Liver (tissue), 9 donors: ENCODE measurements around the gene CNR2. TPM values are rescaled to one million over a fixed set of nuclear protein-coding genes. Genes with fewer than 3 reads are reported as not detected.

Source experiments
- DNase-seq: peaks from one replicate; pipeline ENCODE4 v3.0.0-alpha.2; 2017; ENCODE audit warnings: low spot score
- H3K27ac ChIP-seq, 2 donors: one replicate each; pipeline ENCODE4 v1.7.0; 2013; ENCODE audit warnings: inconsistent platforms in 2 of 2, low read length in 2 of 2, control low read depth in 1 of 2, low read depth in 1 of 2, mild to moderate bottlenecking in 1 of 2
- H3K27me3 ChIP-seq, 4 donors: one replicate each; pipeline versions ENCODE4 v1.6.1 to v1.7.0; 2013; ENCODE audit warnings: low read length in 3 of 4, inconsistent platforms in 1 of 4, mild to moderate bottlenecking in 1 of 4, moderate library complexity in 1 of 4; ENCODE audit not compliant: control insufficient read depth in 4 of 4, insufficient read depth in 4 of 4
- H3K36me3 ChIP-seq, 4 donors: one replicate each; pipeline versions ENCODE4 v1.6.1 to v1.7.0; 2013; ENCODE audit warnings: low read length in 3 of 4, mild to moderate bottlenecking in 3 of 4, low read depth in 1 of 4, moderate library complexity in 1 of 4; ENCODE audit not compliant: control insufficient read depth in 4 of 4, insufficient read depth in 3 of 4
- H3K4me1 ChIP-seq, 4 donors: one replicate each; pipeline versions ENCODE4 v1.6.1 to v1.7.0; 2013; ENCODE audit warnings: low read length in 3 of 4, mild to moderate bottlenecking in 3 of 4, moderate library complexity in 1 of 4; ENCODE audit not compliant: control insufficient read depth in 4 of 4, insufficient read depth in 4 of 4
- H3K4me3 ChIP-seq, 3 donors: one replicate each; pipeline versions ENCODE4 v1.6.1 to v1.7.0; 2013; ENCODE audit warnings: low read length in 3 of 3, control low read depth in 1 of 3, low read depth in 1 of 3, mild to moderate bottlenecking in 1 of 3
- H3K9ac ChIP-seq, 2 donors: one replicate each; pipeline ENCODE4 v1.7.0; 2013; ENCODE audit warnings: low read length in 2 of 2, mild to moderate bottlenecking in 2 of 2, moderate library complexity in 2 of 2, control low read depth in 1 of 2, low read depth in 1 of 2
- H3K9me3 ChIP-seq, 4 donors: one replicate each; pipeline versions ENCODE4 v1.6.1 to v1.7.0; 2013; ENCODE audit warnings: low read length in 3 of 4; ENCODE audit not compliant: control insufficient read depth in 4 of 4
- EGR1 ChIP-seq, 2 donors: IDR thresholded peaks; 2 replicates each; pipeline ENCODE4 v1.6.1; 2016 to 2018; ENCODE audit warnings: antibody characterized with exemption in 2 of 2, low read depth in 2 of 2
- FOXA1 ChIP-seq: IDR thresholded peaks from 2 replicates; pipeline ENCODE4 v1.6.1; 2016; ENCODE audit warnings: antibody characterized with exemption
- GABPA ChIP-seq, 2 donors: IDR thresholded peaks in 1 of 2; conservative IDR thresholded peaks in 1 of 2; 2 replicates each; pipeline ENCODE4 v1.6.1; 2016; ENCODE audit warnings: antibody characterized with exemption in 2 of 2, mild to moderate bottlenecking in 1 of 2, moderate library complexity in 1 of 2
- HNF4A ChIP-seq, 2 donors: conservative IDR thresholded peaks; 2 replicates each; pipeline ENCODE4 v1.6.1; 2016; ENCODE audit warnings: antibody characterized with exemption in 2 of 2, mild to moderate bottlenecking in 2 of 2
- HNF4G ChIP-seq: IDR thresholded peaks from 2 replicates; pipeline ENCODE4 v1.6.1; 2016; ENCODE audit warnings: antibody characterized with exemption
- RAD21 ChIP-seq, 2 donors: IDR thresholded peaks; 2 replicates each; pipeline ENCODE4 v1.6.1; 2016; ENCODE audit warnings: antibody characterized with exemption in 2 of 2, mild to moderate bottlenecking in 2 of 2
- RXRA ChIP-seq, 2 donors: IDR thresholded peaks; 2 replicates each; pipeline ENCODE4 v1.6.1; 2017 to 2018; ENCODE audit warnings: antibody characterized with exemption in 2 of 2, mild to moderate bottlenecking in 1 of 2
- SP1 ChIP-seq: IDR thresholded peaks from 2 replicates; pipeline ENCODE4 v1.6.1; 2018; ENCODE audit warnings: antibody characterized with exemption, mild to moderate bottlenecking
- TAF1 ChIP-seq: conservative IDR thresholded peaks from 2 replicates; pipeline ENCODE4 v1.6.1; 2016; ENCODE audit warnings: antibody characterized with exemption, mild to moderate bottlenecking
- WGBS: extraction: QIAGEN DNeasy Blood & Tissue Kit; methylation state at CpG from one replicate; pipeline ENCODE4 v1.1.7; 2013; 5-methylcytosine and 5-hydroxymethylcytosine counted together
- polyA plus RNA-seq, 2 donors: library from polyadenylated mRNA; stranded (reverse) in 1 of 2; unstranded in 1 of 2; fragments of 200-250 nt in 1 of 2; fragments of >200 nt in 1 of 2; fragmentation: Nextera tagmentation in 1 of 2; extraction: Ambion mirVana in 1 of 2; gene quantifications; one replicate each; pipeline versions ENCODE4 v1.2.1 to v1.2.3, GENCODE V29; 2013 to 2015
- total RNA-seq, 2 donors: library from RNA; depleted of rRNA; stranded (reverse); fragments of >200 nt; gene quantifications; one replicate each; pipeline ENCODE4 v1.2.3, GENCODE V29; 2014
- TF ChIP-seq, protein P1 (sequence below): IDR thresholded peaks from 2 replicates; pipeline ENCODE4 v1.6.1; 2016; ENCODE audit warnings: antibody characterized with exemption, mild to moderate bottlenecking
- TF ChIP-seq, protein P2 (sequence below): fragments of 150-350 bp; IDR thresholded peaks from 2 replicates; pipeline ENCODE4 v1.5.1; 2017; ENCODE audit warnings: improper control_type of control experiment, low read depth, low read length; ENCODE audit not compliant: missing input control
- TF ChIP-seq, protein P3 (sequence below): IDR thresholded peaks from 2 replicates; pipeline ENCODE4 v1.6.1; 2016; ENCODE audit warnings: antibody characterized with exemption
- TF ChIP-seq, protein P4 (sequence below): IDR thresholded peaks from 2 replicates; pipeline ENCODE4 v1.6.1; 2016; ENCODE audit warnings: antibody characterized with exemption
- donor health status: healthy.
- donor health status: healthy.
- donor health status: healthy.
- donor health status: healthy.
- donor health status: healthy.

The CNR2 gene
- total and polyA plus RNA-seq, 4 donors, result 0.03 to 0.28 (median 0.09) TPM

DNA sequence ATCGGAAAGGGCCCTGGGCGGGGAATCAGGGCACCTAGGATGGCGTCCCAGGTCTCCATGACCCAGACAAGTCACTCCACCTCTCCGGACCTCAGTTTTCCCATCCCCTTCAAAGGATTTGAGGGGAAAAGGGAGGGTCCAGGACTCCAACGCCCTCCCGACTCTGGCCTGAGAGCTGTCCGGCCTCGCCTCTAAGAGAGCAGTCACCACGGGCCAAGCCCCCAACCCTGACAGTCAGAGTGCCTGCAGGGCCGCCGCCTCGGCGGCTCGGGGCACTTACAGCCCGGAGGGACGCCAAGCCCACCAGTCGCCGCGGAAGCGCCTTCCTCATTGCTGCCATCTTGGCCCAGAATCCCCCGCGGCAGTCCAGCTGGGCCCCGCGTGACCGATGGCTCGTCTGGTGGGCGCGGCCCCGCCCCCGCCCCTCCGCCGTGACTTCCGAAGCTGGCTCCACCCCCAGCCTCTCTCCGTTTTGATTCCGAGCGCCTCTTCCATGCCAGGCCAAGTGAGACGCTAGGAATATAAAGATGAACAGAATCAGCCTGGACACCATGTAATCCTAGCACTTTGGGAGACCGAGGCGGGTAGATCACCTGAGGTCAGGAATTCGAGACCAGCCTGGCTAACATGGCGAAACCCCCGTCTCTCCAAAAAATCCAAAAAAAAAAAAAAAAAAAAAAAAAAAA is 87.9 kb downstream of the CNR2 start, which contains the start of gene HMGCL (continued):
- TF ChIP-seq, protein P1, sequence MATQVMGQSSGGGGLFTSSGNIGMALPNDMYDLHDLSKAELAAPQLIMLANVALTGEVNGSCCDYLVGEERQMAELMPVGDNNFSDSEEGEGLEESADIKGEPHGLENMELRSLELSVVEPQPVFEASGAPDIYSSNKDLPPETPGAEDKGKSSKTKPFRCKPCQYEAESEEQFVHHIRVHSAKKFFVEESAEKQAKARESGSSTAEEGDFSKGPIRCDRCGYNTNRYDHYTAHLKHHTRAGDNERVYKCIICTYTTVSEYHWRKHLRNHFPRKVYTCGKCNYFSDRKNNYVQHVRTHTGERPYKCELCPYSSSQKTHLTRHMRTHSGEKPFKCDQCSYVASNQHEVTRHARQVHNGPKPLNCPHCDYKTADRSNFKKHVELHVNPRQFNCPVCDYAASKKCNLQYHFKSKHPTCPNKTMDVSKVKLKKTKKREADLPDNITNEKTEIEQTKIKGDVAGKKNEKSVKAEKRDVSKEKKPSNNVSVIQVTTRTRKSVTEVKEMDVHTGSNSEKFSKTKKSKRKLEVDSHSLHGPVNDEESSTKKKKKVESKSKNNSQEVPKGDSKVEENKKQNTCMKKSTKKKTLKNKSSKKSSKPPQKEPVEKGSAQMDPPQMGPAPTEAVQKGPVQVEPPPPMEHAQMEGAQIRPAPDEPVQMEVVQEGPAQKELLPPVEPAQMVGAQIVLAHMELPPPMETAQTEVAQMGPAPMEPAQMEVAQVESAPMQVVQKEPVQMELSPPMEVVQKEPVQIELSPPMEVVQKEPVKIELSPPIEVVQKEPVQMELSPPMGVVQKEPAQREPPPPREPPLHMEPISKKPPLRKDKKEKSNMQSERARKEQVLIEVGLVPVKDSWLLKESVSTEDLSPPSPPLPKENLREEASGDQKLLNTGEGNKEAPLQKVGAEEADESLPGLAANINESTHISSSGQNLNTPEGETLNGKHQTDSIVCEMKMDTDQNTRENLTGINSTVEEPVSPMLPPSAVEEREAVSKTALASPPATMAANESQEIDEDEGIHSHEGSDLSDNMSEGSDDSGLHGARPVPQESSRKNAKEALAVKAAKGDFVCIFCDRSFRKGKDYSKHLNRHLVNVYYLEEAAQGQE, result peak; percentile 88
- TF ChIP-seq SP1 (peak; percentile 11), HNF4A (conservative IDR thresholded peaks at IDR 0.05) (peak in 1 of 2 donors; percentile 15), TAF1 (peak; percentile 53)

DNA sequence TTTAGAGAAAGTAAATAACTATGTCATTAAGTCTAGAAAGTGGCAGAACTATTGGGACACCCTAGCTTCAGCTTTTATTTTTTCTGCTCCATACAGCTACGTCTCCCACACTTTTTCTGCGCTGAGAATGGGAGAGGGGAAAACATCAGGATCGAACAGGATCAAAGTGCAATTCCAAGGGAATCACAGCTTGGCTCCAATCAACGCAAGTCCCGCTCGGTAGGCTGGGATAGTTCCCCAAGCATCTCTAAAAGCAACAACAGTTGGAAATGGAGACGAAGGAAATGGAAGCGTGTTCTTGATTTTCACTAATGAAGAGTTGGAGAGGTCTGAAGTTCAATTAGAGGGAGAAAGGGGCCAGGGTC is 88.5 kb downstream of the CNR2 start:
- no peak for DNase-seq
- H3K27ac ChIP-seq, result peak overlapping the region; percentile 99 to 100
- peaks cover 0 to 7% (median 1%) of the 10 kb centered on the region in 4 donors for H3K36me3 ChIP-seq
- no peaks in the 10 kb centered on the region for H3K27me3 ChIP-seq
- no peaks in the 10 kb centered on the region for H3K9me3 ChIP-seq
- H3K9ac ChIP-seq, result peak overlapping the region; percentile 98 to 99
- peaks cover 7 to 18% (median 14%) of the 10 kb centered on the region in 4 donors for H3K4me1 ChIP-seq
- TF ChIP-seq, protein P2, sequence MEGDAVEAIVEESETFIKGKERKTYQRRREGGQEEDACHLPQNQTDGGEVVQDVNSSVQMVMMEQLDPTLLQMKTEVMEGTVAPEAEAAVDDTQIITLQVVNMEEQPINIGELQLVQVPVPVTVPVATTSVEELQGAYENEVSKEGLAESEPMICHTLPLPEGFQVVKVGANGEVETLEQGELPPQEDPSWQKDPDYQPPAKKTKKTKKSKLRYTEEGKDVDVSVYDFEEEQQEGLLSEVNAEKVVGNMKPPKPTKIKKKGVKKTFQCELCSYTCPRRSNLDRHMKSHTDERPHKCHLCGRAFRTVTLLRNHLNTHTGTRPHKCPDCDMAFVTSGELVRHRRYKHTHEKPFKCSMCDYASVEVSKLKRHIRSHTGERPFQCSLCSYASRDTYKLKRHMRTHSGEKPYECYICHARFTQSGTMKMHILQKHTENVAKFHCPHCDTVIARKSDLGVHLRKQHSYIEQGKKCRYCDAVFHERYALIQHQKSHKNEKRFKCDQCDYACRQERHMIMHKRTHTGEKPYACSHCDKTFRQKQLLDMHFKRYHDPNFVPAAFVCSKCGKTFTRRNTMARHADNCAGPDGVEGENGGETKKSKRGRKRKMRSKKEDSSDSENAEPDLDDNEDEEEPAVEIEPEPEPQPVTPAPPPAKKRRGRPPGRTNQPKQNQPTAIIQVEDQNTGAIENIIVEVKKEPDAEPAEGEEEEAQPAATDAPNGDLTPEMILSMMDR, result no peak
- peak; percentile 54 for TF ChIP-seq TAF1
- peak; percentile 7 to 49 for TF ChIP-seq RXRA (IDR thresholded peaks at IDR 0.05)
- TF ChIP-seq, protein P3, sequence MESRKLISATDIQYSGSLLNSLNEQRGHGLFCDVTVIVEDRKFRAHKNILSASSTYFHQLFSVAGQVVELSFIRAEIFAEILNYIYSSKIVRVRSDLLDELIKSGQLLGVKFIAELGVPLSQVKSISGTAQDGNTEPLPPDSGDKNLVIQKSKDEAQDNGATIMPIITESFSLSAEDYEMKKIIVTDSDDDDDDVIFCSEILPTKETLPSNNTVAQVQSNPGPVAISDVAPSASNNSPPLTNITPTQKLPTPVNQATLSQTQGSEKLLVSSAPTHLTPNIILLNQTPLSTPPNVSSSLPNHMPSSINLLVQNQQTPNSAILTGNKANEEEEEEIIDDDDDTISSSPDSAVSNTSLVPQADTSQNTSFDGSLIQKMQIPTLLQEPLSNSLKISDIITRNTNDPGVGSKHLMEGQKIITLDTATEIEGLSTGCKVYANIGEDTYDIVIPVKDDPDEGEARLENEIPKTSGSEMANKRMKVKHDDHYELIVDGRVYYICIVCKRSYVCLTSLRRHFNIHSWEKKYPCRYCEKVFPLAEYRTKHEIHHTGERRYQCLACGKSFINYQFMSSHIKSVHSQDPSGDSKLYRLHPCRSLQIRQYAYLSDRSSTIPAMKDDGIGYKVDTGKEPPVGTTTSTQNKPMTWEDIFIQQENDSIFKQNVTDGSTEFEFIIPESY, result no peak
- no peak for TF ChIP-seq EGR1 (IDR thresholded peaks at IDR 0.05; ENCODE audit: low read depth in 2 of 2)
- peak; percentile 68 for TF ChIP-seq SP1
- TF ChIP-seq GABPA (IDR thresholded peaks at IDR 0.05 in 1 of 2, conservative IDR thresholded peaks at IDR 0.05 in 1 of 2), result no peak
- TF ChIP-seq, protein P4, sequence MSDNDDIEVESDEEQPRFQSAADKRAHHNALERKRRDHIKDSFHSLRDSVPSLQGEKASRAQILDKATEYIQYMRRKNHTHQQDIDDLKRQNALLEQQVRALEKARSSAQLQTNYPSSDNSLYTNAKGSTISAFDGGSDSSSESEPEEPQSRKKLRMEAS, result peak; percentile 20
- TF ChIP-seq HNF4A (conservative IDR thresholded peaks at IDR 0.05), result peak; percentile 82 to 92
- TF ChIP-seq RAD21 (IDR thresholded peaks at IDR 0.05), result peak in 1 of 2 donors; percentile 48
- TF ChIP-seq FOXA1, result no peak
- TF ChIP-seq, protein P1, result no peak
- TF ChIP-seq HNF4G, result peak; percentile 75
- peak overlapping the region; percentile 90 to 99 (median 98) for H3K4me3 ChIP-seq
- 3% methylated on average over 8 of the region's 8 CpGs for WGBS
